Right lobe of liver (tissue), 4 donors: ENCODE measurements around the gene PRDM15.

Experiments used
- CTCF ChIP-seq, 4 donors: fragments of 200-600 bp in 3 of 4; fragments of 450-650 bp in 1 of 4; IDR thresholded peaks; one replicate each; pipeline versions ENCODE4 v1.5.1 to v1.8.0; 2016 to 2022; ENCODE audit warnings: antibody characterized with exemption in 4 of 4, mild to moderate bottlenecking in 2 of 4
- POLR2A ChIP-seq: fragments of 450-650 bp; IDR thresholded peaks from one replicate; pipeline ENCODE4 v1.6.1; 2017; ENCODE audit warnings: antibody characterized with exemption, mild to moderate bottlenecking
- donor health status: DM: no; HTN: no; CAD: no.
- donor health status: DM: no; HTN: no; CAD: no.
- donor health status: DM: no; HTN: yes; CAD: no.

DNA sequence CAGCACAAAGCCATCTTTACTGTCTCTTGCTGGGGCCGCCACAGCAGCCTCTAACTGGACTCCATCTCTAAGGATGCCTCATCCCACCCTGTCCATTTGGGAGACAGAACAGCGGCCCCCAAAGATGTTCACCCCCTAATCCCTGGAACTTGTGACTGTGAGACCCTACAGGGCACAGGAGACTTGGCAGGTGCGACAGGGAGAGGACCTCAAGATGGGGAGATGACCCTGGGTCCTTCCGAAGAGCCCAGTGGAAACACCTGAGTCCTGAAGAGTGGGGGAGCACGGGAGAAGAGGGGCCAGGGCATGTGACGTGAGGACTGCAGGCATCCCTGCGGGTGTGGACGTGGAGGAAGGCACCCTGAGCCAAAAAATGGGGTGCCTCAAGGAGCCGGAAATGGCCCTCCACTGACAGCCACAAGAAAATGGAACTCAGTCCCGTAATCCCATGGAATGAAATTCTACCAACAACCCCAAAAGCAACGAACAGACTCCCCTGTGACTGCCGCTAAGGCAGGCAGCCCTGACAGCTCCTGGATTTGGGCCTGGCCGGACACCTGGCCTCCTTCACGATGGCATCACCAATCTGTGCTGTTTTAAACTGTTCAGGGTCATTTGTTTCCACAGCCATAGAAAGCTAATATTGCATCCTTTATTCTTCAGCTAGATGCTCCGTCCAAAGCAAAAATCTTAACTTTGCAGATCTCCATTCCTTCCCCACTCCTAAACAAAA lies 40.7 kb upstream of the PRDM15 start:
- TF ChIP-seq CTCF (IDR thresholded peaks at IDR 0.05): no peak
- no peak for TF ChIP-seq POLR2A
